H1 (cell line): ENCODE measurements around the gene SKAP2. TPM values are rescaled to one million over a fixed set of nuclear protein-coding genes. Genes with fewer than 3 reads are reported as not detected.

ENCODE experiments used
- CTCF ChIA-PET: fragments of 300-600 bp; sonication (Branson Sonifier 250); formaldehyde crosslinking; loops from one replicate; lab custom pipeline; 2021; ENCODE audit not compliant: partially characterized antibody; lab: Charles Lee
- POLR2A ChIA-PET: fragments of 300-600 bp; sonication (Branson Sonifier 250); formaldehyde crosslinking; loops from one replicate; lab custom pipeline; 2021; ENCODE audit warnings: inconsistent platforms; ENCODE audit not compliant: partially characterized antibody; lab: Charles Lee
- DNase-seq, 2 experiments: peaks; one replicate each; pipeline versions ENCODE4 v3.0.0 to v3.0.0-alpha.2; 2010 to 2022; ENCODE audit warnings: low spot score in 2 of 2, low read depth in 1 of 2, mixed read lengths in 1 of 2
- FAIRE-seq: peaks from 2 replicates; lab custom pipeline; 2011; peaks lifted over from hg19 to GRCh38; lab: Jason Lieb, UNC
- H2AFZ ChIP-seq: 2 replicates; pipeline ENCODE4 v1.8.1; 2012; ENCODE audit warnings: low read length, inconsistent platforms
- H2AK5ac ChIP-seq: 2 replicates; pipeline ENCODE4 v1.6.1; 2013; ENCODE audit warnings: low read depth, low read length
- H2BK120ac ChIP-seq: replicated peaks from 2 replicates; pipeline ENCODE3; 2013; ENCODE audit warnings: low read depth, low read length, inconsistent platforms
- H2BK12ac ChIP-seq: 2 replicates; pipeline ENCODE4 v1.6.1; 2013; ENCODE audit warnings: low read depth, low read length
- H2BK15ac ChIP-seq: 2 replicates; pipeline ENCODE4 v1.6.1; 2013; ENCODE audit warnings: low read length
- H2BK20ac ChIP-seq: 2 replicates; pipeline ENCODE4 v1.6.1; 2013; ENCODE audit warnings: low read length
- H2BK5ac ChIP-seq: 2 replicates; pipeline ENCODE4 v1.6.1; 2013; ENCODE audit warnings: low read depth, low read length
- H3K14ac ChIP-seq: 2 replicates; pipeline ENCODE4 v1.6.1; 2013; ENCODE audit warnings: inconsistent platforms; ENCODE audit not compliant: insufficient read length
- H3K18ac ChIP-seq: 2 replicates; pipeline ENCODE4 v1.6.1; 2013; ENCODE audit warnings: low read length; ENCODE audit errors: extremely low read depth
- H3K23ac ChIP-seq: 2 replicates; pipeline ENCODE4 v1.6.1; 2013; ENCODE audit warnings: inconsistent platforms; ENCODE audit not compliant: insufficient read length
- H3K23me2 ChIP-seq: 2 replicates; pipeline ENCODE4 v1.6.1; 2013; ENCODE audit warnings: low read depth, low read length
- H3K27ac ChIP-seq: 2 replicates; pipeline ENCODE4 v1.6.1; 2011; ENCODE audit warnings: low read depth, low read length, inconsistent platforms
- H3K27me3 ChIP-seq, 4 experiments: replicated peaks in 1 of 4; 1 replicate in 1 of 4; 2 replicates in 3 of 4; pipeline versions ENCODE4 v1.6.1 to v1.8.1; 2011 to 2013; ENCODE audit warnings: low read length in 3 of 4, mild to moderate bottlenecking in 3 of 4, inconsistent platforms in 2 of 4, mixed read lengths in 2 of 4, moderate library complexity in 1 of 4; ENCODE audit not compliant: control insufficient read depth in 3 of 4, insufficient read depth in 3 of 4; ENCODE audit errors: extremely low read depth in 1 of 4
- H3K36me3 ChIP-seq, 4 experiments: 2 replicates each; pipeline versions ENCODE4 v1.6.1 to v1.8.1; 2011 to 2013; ENCODE audit warnings: mild to moderate bottlenecking in 4 of 4, low read length in 3 of 4, moderate library complexity in 2 of 4, control low read depth in 1 of 4, inconsistent platforms in 1 of 4; ENCODE audit not compliant: insufficient read depth in 4 of 4, control insufficient read depth in 2 of 4
- H3K4ac ChIP-seq: replicated peaks from 2 replicates; pipeline ENCODE3; 2013; ENCODE audit warnings: low read length, low read depth, mixed read lengths, inconsistent platforms; ENCODE audit not compliant: insufficient read length
- H3K4me1 ChIP-seq, 4 experiments: replicated peaks in 1 of 4; 1 replicate in 1 of 4; 2 replicates in 3 of 4; pipeline versions ENCODE4 v1.6.1 to v1.8.1; 2011 to 2013; ENCODE audit warnings: low read length in 3 of 4, inconsistent platforms in 2 of 4, mixed read lengths in 1 of 4; ENCODE audit not compliant: insufficient read depth in 4 of 4, control insufficient read depth in 3 of 4
- H3K4me2 ChIP-seq, 2 experiments: 2 replicates each; pipeline versions ENCODE4 v1.6.1 to v1.8.1; 2011 to 2013; ENCODE audit warnings: low read depth in 2 of 2, low read length in 2 of 2, control low read depth in 1 of 2, inconsistent platforms in 1 of 2, mild to moderate bottlenecking in 1 of 2; ENCODE audit not compliant: insufficient read depth in 1 of 2
- H3K4me3 ChIP-seq, 4 experiments: fragments of 200-600, 300-600 bp in 1 of 4; sonication (generic), shearing (Covaris generic), sonication (Bioruptor Twin) in 1 of 4; 2 replicates each; pipeline versions ENCODE4 v1.5.1 to v1.8.1; 2011 to 2016; ENCODE audit warnings: low read length in 4 of 4, low read depth in 3 of 4, control low read depth in 2 of 4, inconsistent platforms in 2 of 4, mild to moderate bottlenecking in 2 of 4, mixed read lengths in 1 of 4, moderate library complexity in 1 of 4; ENCODE audit not compliant: insufficient read depth in 2 of 4; ENCODE audit errors: extremely low read depth in 1 of 4
- H3K56ac ChIP-seq: replicated peaks from 2 replicates; pipeline ENCODE3; 2013; ENCODE audit warnings: low read depth, mild to moderate bottlenecking, mixed read lengths, low read length, inconsistent platforms; ENCODE audit not compliant: insufficient read length
- H3K79me1 ChIP-seq: 2 replicates; pipeline ENCODE4 v1.6.1; 2013; ENCODE audit warnings: low read depth, low read length, control low read depth
- H3K79me2 ChIP-seq, 2 experiments: 2 replicates each; pipeline versions ENCODE4 v1.6.1 to v1.8.1; 2012 to 2013; ENCODE audit warnings: low read length in 2 of 2, mild to moderate bottlenecking in 2 of 2, inconsistent platforms in 1 of 2; ENCODE audit not compliant: insufficient read depth in 2 of 2, control insufficient read depth in 1 of 2
- H3K9ac ChIP-seq, 4 experiments: replicated peaks in 1 of 4; 1 replicate in 1 of 4; 2 replicates in 3 of 4; pipeline versions ENCODE4 v1.6.1 to v1.8.1; 2011 to 2013; ENCODE audit warnings: low read depth in 3 of 4, low read length in 3 of 4, control low read depth in 2 of 4, mild to moderate bottlenecking in 2 of 4, moderate library complexity in 2 of 4, inconsistent platforms in 1 of 4; ENCODE audit errors: extremely low read depth in 1 of 4
- H3K9me3 ChIP-seq, 2 experiments: 2 replicates each; pipeline versions ENCODE4 v1.6.1 to v1.8.1; 2012 to 2013; ENCODE audit warnings: mild to moderate bottlenecking in 2 of 2, moderate library complexity in 2 of 2, control low read depth in 1 of 2, inconsistent platforms in 1 of 2, low read depth in 1 of 2, low read length in 1 of 2, mixed read lengths in 1 of 2; ENCODE audit not compliant: insufficient read depth in 2 of 2
- H4K20me1 ChIP-seq, 2 experiments: replicated peaks in 1 of 2; 2 replicates each; pipeline versions ENCODE3 to v1.8.1; 2011 to 2013; ENCODE audit warnings: inconsistent platforms in 2 of 2, low read length in 2 of 2, mild to moderate bottlenecking in 1 of 2; ENCODE audit not compliant: insufficient read depth in 2 of 2, control insufficient read depth in 1 of 2
- H4K5ac ChIP-seq: 2 replicates; pipeline ENCODE4 v1.6.1; 2013; ENCODE audit warnings: low read length, low read depth, mixed read lengths, inconsistent platforms; ENCODE audit not compliant: insufficient read length
- H4K8ac ChIP-seq: 2 replicates; pipeline ENCODE4 v1.8.0; 2013; ENCODE audit warnings: mild to moderate bottlenecking, moderate library complexity, low read length, inconsistent platforms; ENCODE audit not compliant: insufficient read depth; ENCODE audit errors: extremely low read depth
- H4K91ac ChIP-seq: replicated peaks from 2 replicates; pipeline ENCODE3; 2013; ENCODE audit warnings: low read length, mixed read lengths, inconsistent platforms; ENCODE audit not compliant: insufficient read length
- BACH1 ChIP-seq: IDR thresholded peaks from 2 replicates; pipeline ENCODE4 v1.6.1; 2012; ENCODE audit warnings: low read length, improper control_type of control experiment
- CREB1 ChIP-seq: IDR thresholded peaks from 2 replicates; pipeline ENCODE4 v1.6.1; 2012; ENCODE audit warnings: inconsistent platforms
- FOSL1 ChIP-seq: IDR thresholded peaks from 2 replicates; pipeline ENCODE4 v1.6.1; 2011; ENCODE audit warnings: mild to moderate bottlenecking, low read depth, low read length, moderate library complexity; ENCODE audit not compliant: insufficient read depth
- GABPA ChIP-seq: IDR thresholded peaks from 2 replicates; pipeline ENCODE4 v1.6.1; 2011; ENCODE audit warnings: mild to moderate bottlenecking, low read length, moderate library complexity, borderline replicate concordance; ENCODE audit not compliant: insufficient read depth
- HDAC6 ChIP-seq: IDR thresholded peaks from one replicate; pipeline ENCODE4 v1.7.1; 2012; ENCODE audit warnings: low read depth, mild to moderate bottlenecking, inconsistent platforms, low read length, moderate library complexity
- KDM4A ChIP-seq: IDR thresholded peaks from one replicate; pipeline ENCODE4 v1.7.1; 2012; ENCODE audit warnings: low read depth, mild to moderate bottlenecking, moderate library complexity, low read length, inconsistent platforms; ENCODE audit not compliant: severe bottlenecking
- PHF8 ChIP-seq: fragments of 200-600 bp; sonication (generic); conservative IDR thresholded peaks from 2 replicates; pipeline ENCODE4 v1.7.1; 2012; ENCODE audit warnings: low read depth, mild to moderate bottlenecking, inconsistent platforms, low read length, moderate library complexity
- SIN3A ChIP-seq, 2 experiments: IDR thresholded peaks in 1 of 2; conservative IDR thresholded peaks in 1 of 2; 2 replicates each; pipeline ENCODE4 v1.6.1; 2011 to 2012; ENCODE audit warnings: low read length in 2 of 2, improper control_type of control experiment in 1 of 2, low read depth in 1 of 2, mild to moderate bottlenecking in 1 of 2
- SIX5 ChIP-seq: IDR thresholded peaks from 2 replicates; pipeline ENCODE4 v1.6.1; 2011; ENCODE audit warnings: mild to moderate bottlenecking, low read depth, low read length
- TBP ChIP-seq: IDR thresholded peaks from 2 replicates; pipeline ENCODE4 v1.6.1; 2011; ENCODE audit warnings: low read depth, low read length, improper control_type of control experiment
- ZNF274 ChIP-seq: IDR thresholded peaks from 2 replicates; pipeline ENCODE4 v1.7.0; 2012; ENCODE audit warnings: low read length, borderline replicate concordance; ENCODE audit errors: extremely low read depth
- WGBS, 2 experiments: shearing (Covaris generic) in 1 of 2; methylation state at CpG; one replicate each; pipeline versions ENCODE4 v1.1.6 to v1.1.7; 2013 to 2015; ENCODE audit warnings: low lambda C conversion rate in 2 of 2, mixed read lengths in 2 of 2, inconsistent platforms in 1 of 2, low coverage in 1 of 2, missing lambda C conversion rate in 1 of 2; ENCODE audit not compliant: insufficient replicate concordance in 2 of 2, insufficient coverage in 1 of 2, insufficient read length in 1 of 2; ENCODE audit errors: extremely low coverage in 1 of 2, missing lambda C conversion rate in 1 of 2; 5-methylcytosine and 5-hydroxymethylcytosine counted together
- polyA plus RNA-seq, 7 experiments: library from polyadenylated mRNA; depleted of rRNA in 3 of 7; stranded (reverse) in 5 of 7; unstranded in 2 of 7; fragments of >200 nt in 5 of 7; fragments of 200-250 nt in 2 of 7; gene quantifications; 1 replicate in 5 of 7; 2 replicates in 1 of 7; 4 replicates in 1 of 7; pipeline versions ENCODE4 v1.2.1 to v1.2.3, GENCODE V29; 2011 to 2013; ENCODE audit warnings: missing spikeins in 2 of 7, mixed read lengths in 2 of 7
- total RNA-seq: library from RNA; stranded (reverse); fragmentation: NEBNext Ultra II Directional; extraction: Animal tissue kit (Norgen Biotek cat#: 25700); gene quantifications from 2 replicates; pipeline ENCODE4 v1.2.1, GENCODE V29; 2021

SKAP2 gene
- total and polyA plus RNA-seq, 2 of the 8 experiments (the other 6 are each of a cell fraction or from before 2014, with no cell fraction given), result 0.53 to 5.1 TPM

DNA sequence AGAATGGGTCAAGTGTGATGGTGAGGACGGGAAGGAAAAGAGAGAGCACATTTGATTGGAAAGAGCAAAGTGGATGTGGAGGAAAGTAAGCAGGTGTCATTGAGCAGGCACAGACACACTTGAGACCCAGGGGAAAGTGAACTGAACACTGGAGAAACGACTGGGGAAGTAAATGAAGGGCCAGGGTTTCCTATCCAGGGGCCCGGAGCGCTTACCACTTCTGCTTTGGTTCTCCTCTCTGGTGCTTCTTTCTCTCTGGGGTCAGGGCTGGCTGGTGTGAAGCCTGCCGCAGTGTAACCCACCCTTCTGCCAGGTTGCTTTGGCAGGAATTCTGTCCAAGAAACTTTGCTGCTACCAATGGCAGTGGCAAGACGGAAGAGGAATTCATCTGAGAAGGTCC lies 219.3 kb downstream of the SKAP2 start:
- H3K4me1 ChIP-seq, result no peaks in the 10 kb centered on the region
- H3K27me3 ChIP-seq, result no peaks in the 10 kb centered on the region

More for the DNA sequence above, 219.3 kb downstream of the SKAP2 start:
- Histone ChIP-seq H2BK5ac (no peak overlapping the region), H4K8ac (no peak overlapping the region), H3K4me3 (no peak overlapping the region), H2AK5ac (no peak overlapping the region), H2BK120ac (no peak overlapping the region), H2BK15ac (no peak overlapping the region)
- no peak for TF ChIP-seq SIX5
- no peak for TF ChIP-seq PHF8
- no peak for TF ChIP-seq GABPA
- no peak for TF ChIP-seq SIN3A (conservative IDR thresholded peaks at IDR 0.05 in 1 of 2, IDR thresholded peaks at IDR 0.05 in 1 of 2; ENCODE audit: low read depth in 1 of 2, low read length in 2 of 2)
- TF ChIP-seq TBP, result no peak
- TF ChIP-seq HDAC6, result no peak
- TF ChIP-seq KDM4A, result no peak
- no peak for TF ChIP-seq ZNF274
- TF ChIP-seq FOSL1, result no peak
- no peak for TF ChIP-seq CREB1
- TF ChIP-seq BACH1, result no peak
- TF ChIP-seq, all 59 proteins: peak for 0
- Histone ChIP-seq H3K9me3 (no peaks in the 10 kb centered on the region), H3K4ac (no peak overlapping the region), H3K4me2 (no peak overlapping the region), H4K91ac (no peak overlapping the region), H3K36me3 (no peaks in the 10 kb centered on the region), H3K18ac (no peak overlapping the region), H3K27ac (no peak overlapping the region), H3K14ac (no peak overlapping the region), H3K56ac (no peak overlapping the region), H4K20me1 (peaks cover 0 to 5% of the 10 kb centered on the region in 2 experiments), H3K23me2 (peaks cover 6% of the 10 kb centered on the region; the same call in 1 of the 2 replicates), H4K5ac (no peak overlapping the region), H3K79me1 (no peaks in the 10 kb centered on the region), H3K23ac (no peak overlapping the region), H3K79me2 (no peaks in the 10 kb centered on the region), H2BK20ac (no peak overlapping the region), H3K9ac (no peak overlapping the region), H2AFZ (no peak overlapping the region), H2BK12ac (no peak overlapping the region)
- DNase-seq, result no peak
- ChIA-PET CTCF (no interaction called here), POLR2A (no interaction called here)
- 82% methylated on average over 6 of the region's 6 CpGs; no CpG with 5 or more reads in 1 of the 2 experiments for WGBS, 2 experiments
- no peak for FAIRE-seq
